ENCODE data around the gene MYO18B. TPM values are rescaled to one million over a fixed set of nuclear protein-coding genes. Genes with fewer than 3 reads are reported as not detected.

The MYO18B gene
- total RNA-seq, 2 donors from 2014 or later, result 0.12 to 0.65 TPM

DNA sequence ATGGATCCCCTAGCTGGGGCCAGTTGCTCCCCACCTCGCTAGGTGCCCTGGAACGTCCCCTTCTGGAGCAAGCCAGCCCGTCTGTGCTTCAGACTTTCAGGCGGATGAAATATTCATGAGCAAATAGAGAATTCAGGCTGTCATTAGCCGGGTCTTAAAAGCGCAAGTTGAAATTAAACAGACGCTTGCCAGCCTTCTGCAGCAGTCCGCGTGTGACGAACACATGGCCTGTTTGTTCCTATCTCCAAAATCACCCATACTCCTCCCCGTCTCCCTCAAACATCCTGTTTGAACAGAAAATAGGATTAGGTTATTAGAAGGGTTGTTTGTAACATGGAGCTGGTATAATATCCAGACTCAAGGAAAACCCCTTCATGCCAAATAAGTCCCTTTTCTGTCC is 38.7 kb downstream of the MYO18B start:
- DNase-seq (no peak), ATAC-seq (no peak)
- Mint-ChIP-seq H3K36me3 (ENCODE audit: low read depth) (no peaks in the 10 kb centered on the region), H3K4me3 (no peak overlapping the region), H3K4me1 (no peaks in the 10 kb centered on the region), H3K27me3 (peaks cover 30% of the 10 kb centered on the region), H3K27ac (no peak overlapping the region)
- H3K9me3 ChIP-seq (ENCODE audit: control insufficient read depth, low read length, poor library complexity, severe bottlenecking), result no peaks in the 10 kb centered on the region

DNA sequence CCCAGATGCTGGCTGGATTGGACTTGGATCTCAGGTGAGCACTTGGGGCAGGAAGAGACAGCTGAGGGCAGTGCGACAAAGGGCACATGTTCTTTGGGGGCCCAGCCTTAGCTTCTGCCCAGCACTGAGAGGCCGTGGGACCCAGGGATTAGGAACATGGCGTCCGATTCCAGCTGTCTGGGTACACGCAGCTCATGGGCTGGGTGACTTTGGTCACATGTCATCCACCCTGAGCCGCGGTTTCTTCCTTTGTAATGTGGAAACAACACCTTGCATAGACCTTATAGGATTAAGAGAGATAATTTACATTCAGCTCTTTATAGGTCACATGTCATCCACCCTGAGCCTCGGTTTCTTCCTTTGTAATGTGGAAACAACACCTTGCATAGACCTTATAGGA is 39.8 kb downstream of the MYO18B start:
- H3K36me3 Mint-ChIP-seq (ENCODE audit: low read depth), result no peaks in the 10 kb centered on the region
- no peaks in the 10 kb centered on the region for H3K9me3 ChIP-seq (ENCODE audit: control insufficient read depth, low read length, poor library complexity, severe bottlenecking)
- ATAC-seq, result no peak
- H3K27ac Mint-ChIP-seq, result no peak overlapping the region
- no peak overlapping the region for H3K4me3 Mint-ChIP-seq
- no peak for DNase-seq
- peaks cover 27% of the 10 kb centered on the region for H3K27me3 Mint-ChIP-seq
- no peaks in the 10 kb centered on the region for H3K4me1 Mint-ChIP-seq

DNA sequence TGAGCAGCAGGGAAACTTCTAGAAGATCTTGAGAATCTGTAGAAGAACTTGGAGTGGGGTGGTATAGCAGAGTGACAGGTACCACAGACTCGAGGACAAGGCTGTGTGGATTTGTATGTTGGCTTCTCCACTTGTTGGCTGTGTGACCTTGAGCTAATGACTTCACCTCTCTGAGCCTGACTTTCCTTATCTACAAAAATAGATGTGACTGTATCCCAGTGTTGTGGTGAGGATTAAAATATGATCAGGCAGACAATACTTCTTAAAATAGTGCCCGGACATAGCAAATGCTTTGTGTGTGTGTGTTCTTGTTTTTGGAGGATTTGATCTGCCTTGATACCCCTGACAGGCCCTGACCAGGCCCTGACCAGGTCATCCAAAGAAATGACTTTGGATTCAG is 40.8 kb downstream of the MYO18B start:
- no peaks in the 10 kb centered on the region for H3K36me3 Mint-ChIP-seq (ENCODE audit: low read depth)
- DNase-seq, result no peak
- no peaks in the 10 kb centered on the region for H3K4me1 Mint-ChIP-seq
- no peak overlapping the region for H3K27ac Mint-ChIP-seq
- H3K9me3 ChIP-seq (ENCODE audit: control insufficient read depth, low read length, poor library complexity, severe bottlenecking), result no peaks in the 10 kb centered on the region
- H3K4me3 Mint-ChIP-seq, result no peak overlapping the region
- no peak for ATAC-seq
- peaks cover 18% of the 10 kb centered on the region for H3K27me3 Mint-ChIP-seq

DNA sequence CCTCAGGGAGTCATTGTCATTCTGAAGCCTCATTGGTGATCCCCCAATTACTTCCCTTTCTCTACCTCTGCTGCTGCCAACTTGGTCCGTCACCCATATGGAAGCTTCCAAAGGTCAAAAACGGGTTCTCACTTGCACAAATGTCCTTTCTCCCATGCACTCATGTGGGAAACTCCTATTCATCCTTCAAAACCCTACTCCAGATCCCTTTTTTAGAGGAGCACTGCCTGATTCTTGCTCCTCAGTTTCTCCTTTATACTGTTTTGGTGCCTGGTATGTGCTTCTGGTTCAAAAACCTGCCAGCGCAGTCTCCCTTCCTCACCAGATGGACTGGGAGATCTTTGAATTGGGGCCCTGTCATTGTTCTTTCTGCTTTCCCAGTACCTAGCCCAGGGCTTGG is 41.9 kb downstream of the MYO18B start:
- Mint-ChIP-seq H3K36me3 (ENCODE audit: low read depth) (no peaks in the 10 kb centered on the region), H3K27ac (no peak overlapping the region), H3K4me1 (no peaks in the 10 kb centered on the region), H3K4me3 (no peak overlapping the region), H3K27me3 (peaks cover 15% of the 10 kb centered on the region)
- no peaks in the 10 kb centered on the region for H3K9me3 ChIP-seq (ENCODE audit: control insufficient read depth, low read length, poor library complexity, severe bottlenecking)
- no peak for ATAC-seq
- no peak for DNase-seq

DNA sequence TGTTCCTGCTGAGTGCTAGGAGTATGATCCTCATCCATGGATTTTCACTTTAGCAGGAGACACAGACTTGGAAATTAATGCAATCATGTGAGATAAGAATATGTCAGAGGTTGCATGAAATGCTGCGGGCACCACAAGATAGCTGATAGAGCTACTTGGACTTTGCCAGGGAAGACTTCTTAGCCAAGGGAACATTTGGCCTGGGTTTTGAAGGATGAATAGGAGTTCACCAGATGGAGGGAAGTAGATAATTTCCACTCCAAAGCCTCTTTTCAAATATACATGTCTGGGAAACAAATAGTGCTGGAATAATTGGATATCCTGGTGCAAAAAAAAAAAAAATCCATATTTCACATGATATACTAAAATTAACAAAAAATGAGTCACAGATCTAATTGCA is 44.2 kb downstream of the MYO18B start:
- Mint-ChIP-seq H3K27ac (no peak overlapping the region), H3K4me3 (no peak overlapping the region), H3K4me1 (no peaks in the 10 kb centered on the region), H3K27me3 (peaks cover 19% of the 10 kb centered on the region), H3K36me3 (ENCODE audit: low read depth) (no peaks in the 10 kb centered on the region)
- no peak for ATAC-seq
- no peak for DNase-seq
- H3K9me3 ChIP-seq (ENCODE audit: control insufficient read depth, low read length, poor library complexity, severe bottlenecking), result no peaks in the 10 kb centered on the region

DNA sequence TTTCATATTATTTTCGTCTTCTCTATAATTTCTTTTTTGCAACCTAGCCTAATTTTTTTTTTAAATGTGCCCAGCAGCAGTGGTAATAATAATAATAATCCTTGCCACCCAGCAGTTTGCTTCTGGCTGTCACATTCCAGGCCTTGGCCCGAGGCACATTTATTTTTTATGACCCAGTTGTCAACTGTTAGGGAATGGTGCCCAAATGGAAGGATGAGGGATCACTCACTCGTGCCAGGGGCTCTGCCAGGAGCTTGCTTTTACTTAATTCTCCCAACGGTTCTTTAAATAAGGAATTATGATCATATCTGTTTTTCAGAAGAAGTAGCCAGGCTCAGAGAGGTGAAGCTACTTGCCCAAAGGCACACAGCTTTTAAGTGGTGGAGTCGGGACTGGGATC is 49.6 kb downstream of the MYO18B start:
- Mint-ChIP-seq H3K4me3 (no peak overlapping the region), H3K27ac (no peak overlapping the region)
- no peak for ATAC-seq

DNA sequence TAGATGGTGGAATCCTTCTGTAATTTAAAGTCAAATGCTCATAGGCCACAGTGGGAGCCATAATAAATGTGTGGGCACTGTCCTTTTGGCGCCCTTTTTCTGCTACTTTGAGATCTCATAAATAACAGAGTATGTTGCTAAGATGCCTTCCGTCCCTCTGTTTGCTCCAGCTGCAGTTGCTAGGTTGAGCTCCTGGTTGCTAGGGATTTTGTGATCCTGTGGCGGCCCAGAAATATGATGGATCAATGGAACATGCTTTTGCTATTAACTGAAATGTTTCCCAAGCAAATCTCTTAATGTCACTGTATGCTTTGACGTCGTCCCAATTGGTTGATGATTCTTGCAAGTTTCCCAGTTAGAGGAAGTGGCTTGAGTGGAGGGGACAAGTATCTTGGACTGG is 53.5 kb downstream of the MYO18B start:
- H3K27ac Mint-ChIP-seq, result no peak overlapping the region
- H3K27me3 Mint-ChIP-seq, result peaks cover 21% of the 10 kb centered on the region
- no peaks in the 10 kb centered on the region for H3K9me3 ChIP-seq (ENCODE audit: control insufficient read depth, low read length, poor library complexity, severe bottlenecking)
- ATAC-seq, result no peak
- DNase-seq, result no peak
- no peak overlapping the region for H3K4me3 Mint-ChIP-seq
- H3K4me1 Mint-ChIP-seq, result no peaks in the 10 kb centered on the region
- no peaks in the 10 kb centered on the region for H3K36me3 Mint-ChIP-seq (ENCODE audit: low read depth)

More for the DNA sequence above, 49.6 kb downstream of the MYO18B start:
- no peaks in the 10 kb centered on the region for H3K9me3 ChIP-seq (ENCODE audit: control insufficient read depth, low read length, poor library complexity, severe bottlenecking)
- H3K4me1 Mint-ChIP-seq, result no peaks in the 10 kb centered on the region
- no peak for DNase-seq
- H3K27me3 Mint-ChIP-seq, result peaks cover 7% of the 10 kb centered on the region
- no peaks in the 10 kb centered on the region for H3K36me3 Mint-ChIP-seq (ENCODE audit: low read depth)

DNA sequence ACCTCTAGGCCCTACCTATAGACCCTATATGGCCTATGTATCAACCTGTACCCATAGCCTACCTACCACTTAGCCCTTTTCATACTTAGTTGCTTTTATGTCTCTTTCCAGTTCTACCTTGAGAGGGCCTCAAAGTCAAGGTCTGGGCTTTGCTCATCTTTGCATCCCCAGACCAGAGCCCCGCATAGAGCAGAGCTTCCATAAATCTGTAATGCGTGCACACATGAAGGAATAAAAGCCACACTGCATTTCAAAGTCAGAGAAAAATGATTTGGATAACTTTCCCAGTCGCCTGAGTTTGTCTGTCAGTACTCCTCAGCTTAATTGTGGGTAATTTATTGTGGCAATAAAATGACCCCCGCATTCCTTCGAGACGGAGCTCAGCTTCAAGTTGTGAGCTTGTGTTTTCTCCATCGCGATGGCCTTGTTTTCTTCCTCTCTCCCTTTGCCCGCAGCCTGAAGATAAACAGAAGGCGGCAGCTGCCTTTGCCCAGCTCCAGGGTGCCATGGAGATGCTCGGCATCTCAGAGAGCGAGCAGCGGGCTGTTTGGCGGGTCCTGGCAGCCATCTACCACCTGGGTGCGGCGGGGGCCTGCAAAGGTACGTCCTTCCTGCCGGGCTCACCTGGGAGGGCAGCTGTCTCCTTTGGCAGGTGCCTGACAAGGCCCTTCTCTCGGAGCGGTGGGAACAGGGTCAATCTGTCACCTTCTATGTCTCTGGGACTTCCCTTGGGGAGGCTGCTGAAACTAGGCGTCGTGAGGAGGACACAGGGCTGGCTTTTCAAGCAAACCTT is 55.7 kb downstream of the MYO18B start:
- DNase-seq (no peak), ATAC-seq (no peak)
- Mint-ChIP-seq H3K4me3 (no peak overlapping the region), H3K36me3 (ENCODE audit: low read depth) (no peaks in the 10 kb centered on the region), H3K27ac (no peak overlapping the region), H3K27me3 (peaks cover 16% of the 10 kb centered on the region), H3K4me1 (no peaks in the 10 kb centered on the region)
- no peaks in the 10 kb centered on the region for H3K9me3 ChIP-seq (ENCODE audit: control insufficient read depth, low read length, poor library complexity, severe bottlenecking)

DNA sequence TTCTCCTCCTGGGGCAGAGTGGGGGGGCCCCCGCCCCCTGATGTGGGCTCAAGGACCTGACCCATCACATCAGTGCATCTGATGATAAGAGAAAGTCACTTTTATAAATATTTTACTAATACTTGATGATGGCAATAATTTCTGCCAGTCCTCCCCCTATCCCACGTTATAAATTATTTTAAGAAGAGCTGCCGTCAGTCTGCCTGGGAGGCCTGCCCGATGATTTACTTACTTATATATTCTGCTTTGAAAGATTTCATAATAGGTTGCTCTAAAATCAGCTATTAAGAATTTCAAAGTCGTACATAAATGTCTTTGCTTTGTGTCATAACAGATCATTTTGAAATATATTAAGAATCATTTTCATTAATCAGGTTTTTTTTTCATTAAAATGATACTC is 58.8 kb downstream of the MYO18B start:
- H3K36me3 Mint-ChIP-seq (ENCODE audit: low read depth), result no peaks in the 10 kb centered on the region

DNA sequence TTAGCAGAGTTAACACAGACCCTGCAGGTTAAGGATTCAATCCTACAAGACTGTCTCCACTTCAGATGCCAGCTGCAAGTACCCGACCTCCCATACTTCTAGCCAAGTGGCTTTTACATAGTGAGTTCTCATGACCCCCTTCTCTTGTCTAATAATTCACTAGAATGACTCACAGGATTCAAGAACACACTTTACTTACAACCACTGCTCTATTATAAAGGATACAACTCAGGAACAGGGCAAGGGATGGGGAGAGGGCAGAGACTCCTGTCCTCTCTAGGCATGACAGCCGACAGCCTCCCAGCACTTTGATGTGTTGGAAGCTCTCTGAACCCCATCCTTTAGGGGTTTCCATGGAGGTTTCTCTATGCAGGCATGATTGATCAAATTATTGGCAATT is 60.0 kb downstream of the MYO18B start:
- Mint-ChIP-seq H3K4me3 (no peak overlapping the region), H3K27ac (no peak overlapping the region), H3K4me1 (no peaks in the 10 kb centered on the region), H3K27me3 (peaks cover 28% of the 10 kb centered on the region), H3K36me3 (ENCODE audit: low read depth) (no peaks in the 10 kb centered on the region)
- DNase-seq, result no peak
- no peaks in the 10 kb centered on the region for H3K9me3 ChIP-seq (ENCODE audit: control insufficient read depth, low read length, poor library complexity, severe bottlenecking)
- ATAC-seq, result no peak

More for the DNA sequence above, 58.8 kb downstream of the MYO18B start:
- no peak for DNase-seq
- Mint-ChIP-seq H3K4me3 (no peak overlapping the region), H3K27ac (no peak overlapping the region), H3K4me1 (no peaks in the 10 kb centered on the region), H3K27me3 (peaks cover 21% of the 10 kb centered on the region)
- ATAC-seq, result no peak
- H3K9me3 ChIP-seq (ENCODE audit: control insufficient read depth, low read length, poor library complexity, severe bottlenecking), result no peaks in the 10 kb centered on the region

DNA sequence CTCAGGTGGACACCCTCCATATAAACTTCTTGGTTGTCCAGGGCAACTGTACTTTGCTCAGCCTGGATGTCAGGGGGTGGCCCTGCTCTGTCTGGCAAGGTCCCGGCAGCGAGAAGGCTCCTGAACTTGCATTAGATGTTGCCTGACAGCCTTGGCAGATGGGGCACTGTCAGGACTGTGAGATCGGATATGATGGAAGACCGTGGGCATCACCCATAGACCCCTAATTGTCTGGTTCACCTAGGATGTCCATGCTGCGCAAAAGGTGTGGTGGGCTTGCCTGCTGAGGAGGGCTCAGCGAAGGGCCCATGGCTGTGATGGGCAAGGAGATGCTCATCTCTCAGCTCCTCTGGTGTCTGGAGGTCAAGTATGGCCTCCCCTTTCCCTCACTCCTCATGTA is 62.7 kb downstream of the MYO18B start:
- DNase-seq, result no peak
- H3K4me1 Mint-ChIP-seq, result no peaks in the 10 kb centered on the region
- no peak overlapping the region for H3K4me3 Mint-ChIP-seq
- no peaks in the 10 kb centered on the region for H3K9me3 ChIP-seq (ENCODE audit: control insufficient read depth, low read length, poor library complexity, severe bottlenecking)
- H3K27me3 Mint-ChIP-seq, result peaks cover 19% of the 10 kb centered on the region
- H3K27ac Mint-ChIP-seq, result no peak overlapping the region
- ATAC-seq, result no peak
- H3K36me3 Mint-ChIP-seq (ENCODE audit: low read depth), result no peaks in the 10 kb centered on the region

DNA sequence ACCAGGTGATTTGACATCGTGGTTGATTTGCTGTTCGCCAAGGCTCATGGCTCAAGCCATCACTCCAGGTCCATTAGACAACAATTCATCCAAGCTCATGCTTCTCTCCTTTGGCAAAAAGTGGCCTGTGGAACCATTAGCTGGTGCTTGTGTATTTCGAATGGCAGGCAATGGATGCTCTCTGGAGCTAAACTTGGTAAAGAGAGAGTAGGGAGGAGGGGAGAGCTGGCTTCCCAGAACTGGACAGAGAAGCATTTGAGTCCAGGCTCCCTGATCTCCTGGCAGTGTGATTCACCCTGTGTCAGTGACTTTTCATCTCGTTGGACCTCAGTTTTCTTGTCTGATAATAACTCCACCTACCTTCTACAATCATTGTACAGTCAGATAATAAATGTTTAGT is 64.6 kb downstream of the MYO18B start:
- Mint-ChIP-seq H3K27me3 (peaks cover 13% of the 10 kb centered on the region), H3K4me1 (no peaks in the 10 kb centered on the region), H3K36me3 (ENCODE audit: low read depth) (no peaks in the 10 kb centered on the region), H3K4me3 (no peak overlapping the region), H3K27ac (no peak overlapping the region)
- no peaks in the 10 kb centered on the region for H3K9me3 ChIP-seq (ENCODE audit: control insufficient read depth, low read length, poor library complexity, severe bottlenecking)
- DNase-seq (no peak), ATAC-seq (no peak)

DNA sequence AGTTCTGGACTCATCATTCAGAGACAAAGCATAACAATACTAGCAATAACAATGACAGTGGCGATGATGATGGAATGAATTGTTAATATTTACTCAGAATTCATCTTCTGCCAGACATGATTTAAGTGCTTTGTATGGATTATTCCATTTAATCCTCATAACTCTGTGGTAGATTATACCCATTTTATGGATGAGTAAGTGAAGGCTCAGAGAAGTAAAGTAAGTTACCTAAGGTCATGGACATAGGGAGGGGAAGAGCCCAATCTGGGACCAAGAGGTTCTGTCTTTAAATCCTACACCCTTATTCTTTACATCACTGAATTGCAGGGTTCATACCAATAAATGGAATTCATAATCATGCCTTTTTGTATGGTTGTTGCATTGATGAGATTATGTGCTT is 72.7 kb downstream of the MYO18B start:
- H3K36me3 Mint-ChIP-seq (ENCODE audit: low read depth), result no peaks in the 10 kb centered on the region
- ATAC-seq (no peak), DNase-seq (no peak)
- H3K9me3 ChIP-seq (ENCODE audit: control insufficient read depth, low read length, poor library complexity, severe bottlenecking), result no peaks in the 10 kb centered on the region
- H3K4me1 Mint-ChIP-seq, result no peaks in the 10 kb centered on the region
- H3K27ac Mint-ChIP-seq, result no peak overlapping the region
- no peak overlapping the region for H3K4me3 Mint-ChIP-seq
- H3K27me3 Mint-ChIP-seq, result peaks cover 38% of the 10 kb centered on the region

DNA sequence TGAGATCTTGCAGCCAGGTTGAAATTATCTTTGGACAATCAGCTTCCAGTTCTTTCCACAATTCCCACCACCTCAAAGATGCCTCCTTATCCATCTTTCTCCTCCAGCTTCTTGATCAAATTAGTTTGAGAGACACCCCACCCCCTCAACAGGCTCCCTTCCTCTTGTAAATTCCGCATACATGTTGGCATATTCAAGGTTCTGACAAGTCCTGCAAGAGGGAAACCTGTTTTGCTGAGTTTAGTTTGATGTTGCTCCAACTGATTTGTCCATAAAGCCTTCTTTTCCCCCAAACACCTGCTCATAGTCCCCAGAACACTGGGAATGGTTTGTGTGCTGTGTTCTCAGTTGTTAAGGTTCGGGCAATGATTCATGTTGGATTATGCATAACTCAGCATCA is 73.6 kb downstream of the MYO18B start:
- Mint-ChIP-seq H3K36me3 (ENCODE audit: low read depth) (no peaks in the 10 kb centered on the region), H3K27ac (no peak overlapping the region), H3K4me3 (no peak overlapping the region), H3K4me1 (no peaks in the 10 kb centered on the region), H3K27me3 (peaks cover 38% of the 10 kb centered on the region)
- no peak for DNase-seq
- H3K9me3 ChIP-seq (ENCODE audit: control insufficient read depth, low read length, poor library complexity, severe bottlenecking), result no peaks in the 10 kb centered on the region
- no peak for ATAC-seq
